HG02588 (cell line): ENCODE data around the gene THBS2.
"Not testable (repeated sequence)": the region's sequence is repeated elsewhere in the genome, so short reads cannot be mapped to it uniquely, and the experiment has no call there.

Source experiments
- ATAC-seq: cut with Tn5 transposase; IDR thresholded peaks from one replicate; pipeline ENCODE4 v1.9.1; 2021; ENCODE audit warnings: mild to moderate bottlenecking, moderate library complexity; ENCODE audit not compliant: unreplicated experiment

The THBS2 gene

DNA sequence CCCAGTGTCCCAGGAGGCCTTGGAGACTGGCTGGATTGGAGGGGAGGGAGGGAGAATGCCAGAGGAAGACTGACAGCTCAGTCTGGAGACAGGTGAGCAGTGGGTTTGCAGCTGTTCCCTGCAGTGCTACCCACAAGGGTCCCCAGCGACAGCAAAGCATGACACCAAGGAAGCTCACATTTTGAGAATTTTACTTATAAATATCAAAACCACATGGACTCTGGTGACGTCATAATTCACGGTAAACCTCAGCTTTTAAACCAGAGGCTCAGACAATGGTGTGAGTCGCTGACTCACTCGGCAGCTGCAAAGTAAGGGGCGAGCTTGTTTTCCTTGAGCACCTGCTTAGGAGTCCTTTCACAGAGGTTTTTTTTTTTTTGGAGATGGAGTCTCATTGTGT is 65.2 kb downstream of the THBS2 start:
- ATAC-seq = no peak

DNA sequence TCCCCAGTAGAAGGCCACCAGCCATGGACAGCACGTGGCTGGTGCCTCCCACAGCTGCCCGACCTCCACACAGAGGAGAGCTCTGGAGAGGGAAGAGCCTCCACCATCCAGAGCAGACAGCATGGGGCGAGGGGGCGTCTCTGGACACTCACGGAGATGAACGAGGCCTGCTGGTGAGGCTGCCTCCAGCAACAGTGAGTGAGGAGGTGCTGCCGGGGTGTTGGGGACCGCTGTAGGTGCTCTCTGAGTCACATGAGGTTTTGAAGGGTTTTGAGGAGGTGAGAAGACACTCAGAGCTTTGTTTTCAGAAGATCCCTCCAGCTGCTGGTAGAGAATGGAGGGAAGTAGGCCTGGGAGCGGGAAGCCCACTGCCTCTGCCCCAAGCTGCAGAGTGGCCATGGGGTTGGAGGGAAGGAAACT is 65.6 kb downstream of the THBS2 start:
- ATAC-seq = no peak

DNA sequence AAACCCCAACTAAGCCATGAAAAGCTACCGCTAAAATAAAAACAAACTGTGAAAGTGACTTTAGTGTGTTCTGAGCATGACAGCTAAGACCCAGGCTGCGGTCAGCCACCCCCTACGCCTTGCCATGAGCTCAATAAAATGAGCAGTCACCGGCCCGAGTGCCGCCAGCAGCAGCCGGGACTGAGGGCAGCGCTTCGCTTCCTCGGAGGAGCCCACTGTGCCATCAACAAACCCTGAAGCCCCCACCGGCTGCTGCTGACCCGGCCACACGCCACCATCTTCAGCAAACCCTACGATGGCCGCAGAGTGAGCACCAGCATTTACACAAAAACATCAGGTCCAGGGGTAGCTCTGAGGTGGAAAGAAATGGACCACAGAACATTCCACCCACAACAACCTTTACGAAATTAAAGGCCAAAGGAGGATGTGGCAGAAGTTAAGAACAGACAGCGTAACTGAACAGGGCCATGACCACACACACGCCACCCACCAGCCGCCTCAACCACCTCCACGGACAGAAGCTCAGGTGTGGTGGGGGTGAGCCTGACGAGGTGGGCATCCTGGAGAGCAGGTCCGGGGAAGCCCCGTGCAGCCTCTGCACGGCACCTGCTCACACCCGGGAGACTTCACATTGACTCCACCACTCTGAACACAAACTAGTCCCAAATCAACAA is 67.0 kb downstream of the THBS2 start:
- ATAC-seq = no peak

DNA sequence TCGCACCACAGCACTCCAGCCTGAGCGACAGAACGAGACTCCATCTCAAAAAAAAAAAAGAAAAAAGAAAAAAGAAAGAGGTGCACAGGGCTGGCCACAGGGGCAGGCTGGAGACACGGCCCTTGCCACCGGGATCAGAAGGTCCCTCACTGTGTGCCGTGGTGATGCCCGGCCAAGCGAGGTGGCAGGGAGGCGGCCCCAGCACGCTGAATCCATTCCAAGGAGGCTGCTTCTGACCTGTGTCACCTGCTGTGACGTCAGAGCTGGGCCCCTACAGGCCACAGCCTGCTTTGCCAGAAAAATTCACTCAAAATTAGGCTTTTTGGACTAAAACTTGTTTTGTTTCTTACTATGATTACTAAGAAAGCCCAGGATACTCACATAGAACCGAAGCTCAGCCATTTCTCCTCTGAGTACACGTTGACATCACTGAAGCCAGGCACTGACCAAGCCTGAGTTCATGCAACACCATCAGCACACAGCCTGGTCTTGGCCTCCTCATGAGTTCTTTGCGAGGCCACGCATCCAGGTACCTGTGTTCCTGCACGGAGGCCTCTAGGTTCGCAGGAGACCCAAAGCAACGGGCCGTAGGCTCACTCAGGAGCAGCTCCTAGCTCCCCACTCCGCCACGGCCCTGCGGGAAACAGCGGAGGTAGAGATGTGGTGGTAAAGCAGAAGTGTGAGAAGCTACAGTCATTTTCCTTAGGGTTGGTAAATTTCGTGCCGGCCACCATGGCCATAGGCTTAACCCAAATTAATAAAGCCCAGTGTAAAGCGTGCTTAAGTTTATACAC is 67.8 kb downstream of the THBS2 start:
- no peak for ATAC-seq

DNA sequence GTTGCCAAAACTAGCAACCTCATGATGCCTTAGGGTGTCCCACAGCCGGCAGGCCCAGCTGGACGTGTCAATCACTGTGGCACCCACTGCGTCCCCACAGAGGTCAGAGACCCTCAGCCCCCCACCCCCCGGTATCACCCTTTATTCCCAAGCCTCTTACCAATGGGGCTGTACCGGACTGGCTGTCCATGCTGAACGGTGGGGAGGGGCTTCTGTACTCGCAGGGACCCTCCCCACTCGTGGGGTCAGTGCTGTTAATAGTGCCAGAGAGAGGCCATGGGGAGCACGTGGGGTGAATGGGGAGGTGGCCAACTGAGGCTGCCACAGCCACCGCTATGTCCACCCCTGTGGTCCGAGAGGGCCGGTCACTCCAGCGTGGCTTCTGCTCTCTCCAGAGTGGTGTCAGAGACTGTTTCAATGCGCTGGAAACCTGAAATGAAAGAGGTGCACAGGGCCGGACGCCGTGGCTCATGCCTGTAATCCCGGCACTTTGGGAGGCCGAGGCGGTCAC is 68.6 kb downstream of the THBS2 start:
- no peak for ATAC-seq

DNA sequence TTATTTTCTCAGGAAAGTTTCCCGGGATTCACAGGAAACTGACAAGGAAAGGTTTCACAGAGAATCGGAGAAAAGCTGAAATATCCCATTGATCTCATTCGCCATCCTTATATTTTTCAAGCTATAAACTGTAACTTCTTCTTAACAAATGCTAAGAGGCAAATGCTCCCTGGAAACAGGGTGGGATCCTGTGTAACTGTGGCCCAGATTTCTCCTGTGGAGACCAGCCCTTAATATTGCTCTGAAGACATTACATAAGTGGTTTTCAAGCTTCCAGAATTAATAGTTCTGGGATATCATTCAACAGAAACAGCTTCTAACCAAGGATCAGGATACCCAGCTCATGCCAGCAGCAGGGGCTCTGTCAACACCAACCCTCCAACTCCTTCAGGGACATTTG is 69.2 kb downstream of the THBS2 start:
- no peak for ATAC-seq

DNA sequence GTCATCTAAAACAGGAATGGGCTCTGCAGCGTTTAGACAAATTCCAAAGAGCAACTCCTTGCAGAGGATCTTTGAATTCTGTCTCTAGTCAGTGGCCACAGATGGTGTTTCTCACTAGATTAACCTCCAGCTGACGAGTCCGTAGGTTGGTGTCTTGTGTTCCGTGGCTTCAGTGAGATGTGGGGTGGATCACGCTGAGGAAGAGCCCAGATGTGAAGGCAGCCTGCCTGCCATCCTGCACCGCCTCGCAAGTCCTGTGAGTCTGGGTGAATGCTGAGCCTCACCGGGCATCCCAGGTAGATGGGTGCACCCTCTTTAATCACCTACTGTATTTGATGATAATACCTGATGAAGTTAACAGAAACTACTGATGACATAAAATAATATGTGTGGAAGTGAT is 70.4 kb downstream of the THBS2 start:
- no peak for ATAC-seq

DNA sequence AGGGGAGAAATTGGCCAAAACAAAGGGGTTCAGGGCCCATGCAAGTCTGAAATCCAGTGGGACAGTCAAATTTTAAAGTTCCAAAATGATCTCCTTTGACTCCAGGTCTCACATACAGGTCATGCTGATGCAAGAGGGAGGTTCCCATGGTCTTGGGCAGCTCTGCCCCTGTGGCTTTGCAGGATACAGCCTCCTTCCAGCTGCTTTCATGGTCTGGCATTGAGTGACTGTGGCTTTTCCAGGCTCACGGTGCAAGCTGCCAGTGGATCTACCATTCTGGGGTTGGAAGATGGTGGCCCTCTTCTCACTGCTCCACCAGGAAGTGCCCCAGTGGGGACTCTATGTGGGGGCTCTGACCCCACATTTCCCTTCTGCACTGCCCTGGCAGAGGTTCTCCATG is 73.8 kb downstream of the THBS2 start:
- ATAC-seq = not testable (repeated sequence)

DNA sequence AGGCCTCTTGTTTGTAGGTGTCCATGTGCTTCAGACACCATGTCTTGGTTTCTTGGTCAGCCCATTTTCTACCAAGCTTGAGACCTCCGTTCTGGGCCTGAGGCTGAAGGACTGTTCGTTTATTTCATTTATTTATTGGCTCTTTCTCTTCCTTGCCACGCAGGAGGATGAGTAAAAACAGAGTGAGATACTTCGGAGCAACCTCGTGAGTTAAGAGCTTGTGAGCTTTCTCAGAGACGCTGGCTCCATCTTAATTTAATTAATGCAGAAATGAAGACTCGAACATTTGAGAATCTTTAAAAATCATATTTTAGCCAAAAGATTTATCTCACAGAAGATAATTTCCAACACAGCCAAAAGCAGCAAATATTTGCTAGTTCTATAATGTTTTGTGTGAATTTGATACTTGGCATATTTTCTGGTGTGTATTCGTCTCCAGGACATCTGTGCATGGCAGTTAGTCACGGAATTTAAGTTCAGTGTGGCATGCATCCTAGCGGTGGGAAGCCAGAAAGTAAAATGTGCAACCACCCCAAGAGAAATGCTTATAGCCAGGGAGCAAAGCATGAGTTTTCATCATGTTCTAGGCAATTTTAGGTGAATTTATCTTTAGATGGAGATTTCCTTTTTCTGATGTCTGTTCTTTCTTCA is 76.0 kb downstream of the THBS2 start:
- no peak for ATAC-seq

DNA sequence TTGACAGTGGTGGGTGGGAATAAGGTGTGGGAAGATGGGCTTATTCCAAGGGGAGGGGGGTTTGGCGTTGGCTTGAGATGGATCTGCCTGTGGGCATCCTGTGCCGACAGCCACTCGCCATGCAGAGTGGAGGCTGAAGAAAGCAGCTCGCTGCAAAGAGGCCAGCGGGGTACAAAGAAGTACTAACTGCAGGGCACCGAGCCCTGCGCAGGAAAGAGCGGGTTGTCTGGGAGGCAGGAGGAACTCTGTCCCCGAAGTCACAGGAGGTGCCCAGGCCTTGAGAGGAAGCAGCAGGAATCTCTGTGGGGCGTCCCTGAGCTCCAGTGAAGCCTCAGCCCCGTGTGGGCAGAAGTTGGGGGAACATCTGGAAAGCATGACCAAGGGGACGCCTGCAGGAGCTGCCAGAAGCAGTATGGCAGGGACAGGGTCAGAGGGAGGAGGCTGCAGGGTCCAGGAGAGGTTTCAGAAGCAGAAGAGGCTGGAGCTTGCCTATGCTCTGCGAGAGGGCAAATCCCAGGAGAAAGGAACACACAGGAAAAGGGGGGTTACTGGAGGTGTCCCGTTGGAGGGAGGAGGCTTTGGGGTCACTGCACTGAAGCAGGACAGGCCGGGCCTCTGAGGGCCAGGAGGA is 77.2 kb downstream of the THBS2 start:
- no peak for ATAC-seq

DNA sequence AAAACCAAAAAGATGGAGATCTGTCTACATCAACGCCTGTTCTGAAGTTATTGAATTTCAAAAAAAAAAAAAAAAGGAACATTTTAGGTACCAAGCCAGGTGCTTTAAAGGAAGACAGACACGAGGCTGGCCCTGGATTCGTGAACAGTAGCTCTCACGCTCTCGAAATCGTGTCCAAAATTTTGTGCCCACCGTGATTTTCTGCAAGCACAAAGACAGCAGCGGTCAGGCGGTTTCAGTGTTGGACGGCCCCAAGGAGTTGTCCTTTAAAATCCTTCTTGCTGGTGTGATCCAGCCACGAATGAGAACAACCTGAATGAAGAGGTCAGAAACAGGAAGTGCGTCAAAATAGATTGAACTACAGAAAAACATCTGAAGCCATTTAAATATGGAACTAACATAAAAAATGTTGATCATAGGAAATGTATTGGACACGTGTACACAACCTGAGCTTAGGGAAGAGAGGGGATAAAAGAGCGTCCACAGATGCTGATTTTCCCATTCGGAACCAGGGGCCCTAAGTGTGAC is 78.2 kb downstream of the THBS2 start:
- ATAC-seq = no peak

DNA sequence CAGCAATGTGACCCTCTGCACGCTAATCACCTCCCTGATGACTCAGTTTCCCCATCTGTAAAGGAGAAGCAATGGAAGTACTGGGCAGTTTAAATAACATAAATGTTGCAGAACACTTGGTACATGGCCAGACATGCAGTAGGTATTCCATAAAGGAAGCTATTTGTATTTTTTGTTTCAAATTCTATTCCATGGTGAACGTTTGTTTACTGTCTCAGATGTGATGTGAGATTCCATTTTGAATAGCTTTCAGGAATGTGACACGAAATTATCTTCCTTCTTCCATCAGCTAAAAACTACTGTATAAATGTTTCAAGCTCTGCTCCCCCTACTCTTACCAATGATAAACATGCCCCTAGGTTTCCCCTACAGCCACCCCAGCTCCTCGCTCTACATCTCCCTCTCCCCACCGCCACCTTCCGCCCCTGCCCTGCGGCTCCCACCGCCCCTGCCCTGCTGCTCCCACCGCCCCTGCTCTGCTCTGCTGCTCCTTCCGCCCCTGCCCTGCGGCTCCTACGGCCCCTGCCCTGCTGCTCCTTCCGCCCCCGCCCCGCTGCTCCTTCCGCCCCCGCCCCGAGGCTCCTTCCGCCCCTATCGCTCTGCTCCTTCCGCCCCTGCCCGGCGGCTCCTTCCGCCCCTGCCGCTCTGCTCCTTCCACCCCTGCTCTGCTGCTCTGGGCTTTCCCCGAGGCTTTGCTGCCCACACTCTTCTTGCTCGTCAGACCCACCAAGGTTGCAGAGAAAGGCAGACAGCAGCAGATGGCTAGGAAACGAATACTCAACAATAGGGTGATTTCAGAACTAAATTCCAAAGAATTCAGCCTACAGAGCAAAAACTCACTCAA is 78.9 kb downstream of the THBS2 start:
- no peak for ATAC-seq

DNA sequence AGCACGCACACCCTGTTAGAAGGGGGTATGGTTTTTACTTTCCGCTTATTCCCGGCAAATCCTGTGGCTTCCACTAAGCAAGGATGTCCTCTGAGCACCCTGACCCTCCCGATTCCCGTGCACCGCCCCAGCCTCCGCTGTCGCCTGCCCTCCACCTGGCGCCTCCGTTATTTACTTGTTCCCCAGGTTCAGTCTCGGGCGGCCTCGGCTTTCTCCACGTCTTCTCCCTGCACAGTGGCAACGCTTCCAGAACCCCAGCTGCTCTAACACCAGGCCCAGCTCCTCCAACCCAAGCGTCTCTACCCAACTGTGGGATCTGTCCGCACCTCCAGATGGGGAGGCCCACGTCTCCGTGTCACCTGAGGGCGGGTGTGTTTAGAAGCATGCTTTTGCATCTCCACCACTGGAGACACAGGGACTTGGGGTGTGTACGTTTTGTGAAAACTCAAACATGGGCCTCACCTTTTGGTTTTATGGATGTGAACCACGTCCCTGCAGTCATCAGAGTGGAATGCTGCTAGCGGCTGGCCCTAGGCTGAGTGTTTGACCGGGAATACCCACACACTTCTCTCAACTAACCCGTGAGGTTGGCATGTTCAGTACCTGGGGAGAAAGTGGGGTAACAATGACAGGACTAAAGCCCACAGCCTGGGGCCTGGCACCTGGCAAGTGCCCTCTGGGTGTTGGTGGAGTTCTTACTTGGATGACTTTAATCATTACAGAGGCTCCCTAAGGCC is 79.9 kb downstream of the THBS2 start:
- ATAC-seq = no peak

DNA sequence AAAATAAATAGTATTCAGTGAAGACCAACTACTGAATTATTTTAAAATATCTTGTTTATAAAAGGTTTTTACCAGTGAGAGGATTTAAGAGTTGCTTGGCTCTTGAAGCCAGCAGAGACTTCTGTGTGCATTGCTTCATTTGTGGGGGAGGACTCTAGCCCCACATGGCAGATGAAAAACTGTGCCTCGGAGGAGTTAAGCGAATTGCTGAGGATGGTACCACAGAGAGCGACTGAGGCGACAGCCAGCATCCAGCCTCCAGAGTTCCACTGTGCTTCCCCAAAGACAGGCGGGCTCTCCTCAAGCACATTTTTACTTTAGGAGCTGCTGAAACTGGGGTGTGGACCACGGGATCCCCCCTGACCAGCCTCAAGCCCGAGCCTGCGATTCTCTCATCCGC is 80.7 kb downstream of the THBS2 start:
- no peak for ATAC-seq

DNA sequence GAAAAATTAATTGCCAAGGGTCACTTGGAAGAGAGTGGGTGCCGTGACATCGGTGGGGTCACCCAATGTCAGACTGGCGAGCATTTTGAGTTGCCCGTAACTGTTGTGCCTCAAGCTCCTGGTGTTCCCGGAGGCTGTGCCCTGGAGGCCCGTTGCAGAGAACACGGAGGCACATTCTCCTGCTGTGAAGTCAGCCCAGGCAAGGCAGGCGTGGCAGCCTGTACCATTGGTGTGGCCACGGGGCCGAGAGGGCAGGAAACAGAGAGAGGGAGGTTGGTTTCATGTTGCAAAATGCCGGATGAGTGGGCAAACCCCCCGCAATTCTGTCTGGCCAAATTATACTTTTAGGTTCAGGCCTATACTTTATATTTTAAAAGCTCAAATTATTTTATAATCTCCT is 81.2 kb downstream of the THBS2 start:
- ATAC-seq = no peak

DNA sequence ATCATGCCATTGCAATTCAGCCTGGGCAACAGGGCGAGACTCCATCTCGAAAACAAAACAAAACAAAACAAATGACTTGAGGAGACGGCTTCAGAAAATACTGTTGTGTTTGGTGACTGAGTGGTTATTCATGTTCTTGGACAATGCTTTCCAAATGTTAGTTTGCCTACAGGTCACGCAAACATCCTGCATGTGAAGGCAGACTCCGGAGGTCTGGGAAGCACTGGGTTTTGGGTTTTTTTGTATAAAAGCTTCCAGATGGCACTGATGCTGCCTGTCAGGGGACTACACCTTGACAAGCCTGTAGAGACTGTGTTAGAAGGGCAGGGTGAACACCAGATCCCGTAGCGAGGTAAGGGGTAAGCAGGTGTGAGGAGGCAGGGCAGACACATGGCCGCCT is 81.7 kb downstream of the THBS2 start:
- no peak for ATAC-seq

DNA sequence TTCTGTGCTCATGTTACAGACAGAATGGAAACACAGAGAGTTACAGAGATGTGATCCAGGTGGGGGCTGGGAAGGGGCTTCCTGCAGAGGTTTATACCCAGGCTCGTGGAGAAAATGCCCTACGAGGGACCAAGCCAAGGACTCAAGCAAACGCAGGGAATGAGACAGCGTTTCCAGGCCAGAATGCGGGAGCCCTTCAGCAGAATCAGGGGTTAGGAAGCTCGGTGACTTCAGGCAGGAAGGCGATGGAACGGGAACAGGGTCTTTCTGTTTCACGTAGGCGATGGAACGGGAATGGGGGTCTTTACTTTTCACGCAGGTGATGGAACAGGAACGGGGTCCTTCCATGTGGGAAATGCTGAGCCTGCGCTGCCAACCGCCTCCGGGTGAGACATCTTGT is 82.6 kb downstream of the THBS2 start:
- ATAC-seq = no peak

DNA sequence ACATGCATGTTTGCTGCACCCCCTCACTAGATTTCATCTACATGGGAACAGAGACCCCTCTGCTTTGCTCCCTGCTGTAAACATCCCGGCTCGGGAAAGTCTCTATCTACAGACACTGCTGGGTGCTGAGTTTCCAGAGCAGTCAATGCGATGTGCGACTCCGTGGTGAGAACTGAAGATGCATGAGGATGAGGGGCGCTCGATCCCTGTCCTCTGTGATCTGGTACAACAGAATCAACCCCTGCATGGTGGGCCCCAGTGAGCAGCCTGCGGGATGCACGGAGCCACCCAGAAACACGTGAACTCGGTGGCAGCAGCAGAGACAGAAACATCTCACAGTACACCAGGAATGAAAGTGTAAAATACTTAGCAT is 83.1 kb downstream of the THBS2 start:
- no peak for ATAC-seq

DNA sequence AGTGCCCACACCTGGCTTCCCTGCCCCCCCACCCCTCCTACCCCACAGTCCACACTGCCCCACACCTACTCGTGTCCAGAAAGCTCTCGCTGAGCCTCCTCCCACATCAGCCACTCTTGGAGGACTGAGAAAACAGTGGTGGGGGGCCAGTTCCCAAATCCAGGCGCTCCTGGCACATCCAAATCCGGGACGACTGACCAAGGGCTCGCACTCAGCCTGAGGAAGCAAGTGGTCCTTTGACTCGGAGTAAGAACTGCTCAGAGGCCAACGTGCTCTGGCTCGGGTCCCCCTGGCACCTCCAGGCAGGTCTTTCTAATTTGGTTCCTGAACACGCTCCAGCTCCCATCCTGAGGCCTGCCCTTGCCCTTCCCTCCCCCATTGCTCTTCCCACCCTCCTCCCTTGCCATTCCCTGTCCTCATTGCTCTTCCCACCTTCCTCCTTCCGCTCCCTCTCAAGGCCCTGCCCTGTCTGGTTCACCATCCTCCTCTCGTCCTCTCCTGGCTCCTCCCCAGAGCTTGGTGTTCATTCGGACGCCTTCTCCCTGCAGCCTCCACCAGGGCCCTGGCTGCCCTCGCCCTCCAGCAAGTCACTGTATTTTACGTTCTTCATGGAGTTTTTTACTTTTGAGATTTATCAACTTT is 83.6 kb downstream of the THBS2 start:
- ATAC-seq = no peak
